Activated T-cell treated with anti-CD3 and anti-CD28 coated beads, Interleukin-2, amount 50 U/mL, for 4 hours (primary cell): ENCODE results near the gene TJP3. TPM values are rescaled to one million over a fixed set of nuclear protein-coding genes. Genes with fewer than 3 reads are reported as not detected.

Source experiments
- ATAC-seq, 2 donors: fragments of 200-7000 bp; cut with Tn5 transposase; one replicate each; pipeline ENCODE4 v1.10.0; 2021
- DNase-seq: peaks from one replicate; pipeline ENCODE4 v3.0.0-alpha.2; 2020
- H3K27me3 Mint-ChIP-seq: one replicate; pipeline ENCODE4 v1.8.0; 2021; ENCODE audit warnings: low read depth, mixed read lengths
- H3K36me3 Mint-ChIP-seq: one replicate; pipeline ENCODE4 v1.8.0; 2022; ENCODE audit warnings: mixed read lengths; ENCODE audit not compliant: insufficient read depth
- H3K4me1 Mint-ChIP-seq: one replicate; pipeline ENCODE4 v1.8.0; 2021; ENCODE audit warnings: low read depth, mixed read lengths
- H3K4me3 Mint-ChIP-seq: one replicate; pipeline ENCODE4 v1.8.0; 2021; ENCODE audit warnings: mild to moderate bottlenecking, moderate library complexity, mixed read lengths
- H3K9me3 Mint-ChIP-seq: one replicate; pipeline ENCODE4 v1.8.0; 2021; ENCODE audit warnings: mixed read lengths
- total RNA-seq, 3 donors: library from RNA; stranded (reverse); gene quantifications; one replicate each; pipeline ENCODE4 v1.2.1, GENCODE V29; 2021

TJP3 gene
- total RNA-seq, 3 donors from 2014 or later, result 0.61 to 1.1 (median 0.66) TPM

DNA sequence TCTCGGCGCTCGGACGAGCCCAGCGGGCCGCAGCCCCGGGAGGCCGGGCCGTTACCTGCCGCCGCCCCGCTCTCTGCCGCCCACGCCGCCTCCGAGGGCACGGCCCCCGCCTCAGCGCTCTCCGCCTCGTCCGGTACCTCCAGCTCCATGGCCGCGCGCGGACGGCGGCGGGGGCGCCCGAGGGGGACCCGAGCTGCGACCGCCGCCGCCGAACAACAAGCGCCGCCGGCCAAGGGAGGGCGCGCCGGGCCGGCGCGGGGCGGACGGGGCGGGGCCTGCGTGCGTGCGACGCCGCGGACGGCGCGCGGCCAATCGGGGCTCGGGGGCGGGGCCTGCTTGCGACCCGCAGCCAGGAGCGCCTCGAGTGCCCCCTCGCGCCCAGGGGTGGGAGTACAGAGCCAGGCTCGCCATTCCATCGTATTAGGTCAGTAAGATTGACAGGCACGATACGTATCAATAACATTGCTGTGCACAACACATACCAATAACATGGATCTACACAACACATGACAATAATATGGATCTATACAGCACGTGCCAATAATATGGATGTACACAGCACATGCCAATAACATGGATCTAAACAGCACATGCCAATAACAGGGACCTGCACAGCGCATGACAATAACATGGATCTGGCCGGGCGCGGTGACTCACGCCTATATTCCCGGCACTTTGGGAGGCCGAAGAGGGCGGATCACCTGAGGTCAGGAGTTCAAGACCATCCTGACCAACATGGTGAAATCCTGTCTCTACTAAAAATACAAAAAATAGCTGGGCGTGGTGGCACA is 7.7 kb upstream of the TJP3 start, which contains the start of gene PIP5K1C:
Gene PIP5K1C, minus strand, starts transcription at position 227 of the 791 bp plus-strand sequence. Its CDS starts 78 bp downstream, at position 149.
- Mint-ChIP-seq H3K4me1 (peaks cover 21% of the 10 kb centered on the region), H3K27me3 (no peaks in the 10 kb centered on the region)
- ATAC-seq, result peak; percentile 97 to 98

DNA sequence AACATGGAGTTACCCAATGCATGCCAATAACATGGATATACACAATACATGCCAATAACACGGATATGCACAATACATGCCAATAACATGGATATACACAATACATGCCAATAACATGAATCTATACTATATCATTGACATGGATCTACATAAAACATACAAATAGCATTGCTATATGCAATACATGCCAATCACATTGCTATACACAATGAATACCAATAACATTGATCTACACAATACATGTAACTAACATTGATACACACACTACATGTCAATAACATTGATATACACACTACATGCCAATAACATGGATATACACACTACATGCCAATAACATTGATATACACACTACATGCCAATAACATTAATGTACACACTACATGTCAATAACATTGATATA is 7.0 kb upstream of the TJP3 start:
- Mint-ChIP-seq H3K4me3 (peak overlapping the region; percentile 66), H3K9me3 (no peaks in the 10 kb centered on the region), H3K36me3 (no peaks in the 10 kb centered on the region), H3K4me1 (peaks cover 22% of the 10 kb centered on the region), H3K27me3 (no peaks in the 10 kb centered on the region)
- DNase-seq, result no peak
- ATAC-seq, result no peak

More for the DNA sequence above, 7.7 kb upstream of the TJP3 start, which contains the start of gene PIP5K1C:
- DNase-seq, result peak; percentile 94
- H3K36me3 Mint-ChIP-seq, result no peaks in the 10 kb centered on the region
- no peaks in the 10 kb centered on the region for H3K9me3 Mint-ChIP-seq
- peak within 1 kb of the TSS; percentile 90 for H3K4me3 Mint-ChIP-seq

DNA sequence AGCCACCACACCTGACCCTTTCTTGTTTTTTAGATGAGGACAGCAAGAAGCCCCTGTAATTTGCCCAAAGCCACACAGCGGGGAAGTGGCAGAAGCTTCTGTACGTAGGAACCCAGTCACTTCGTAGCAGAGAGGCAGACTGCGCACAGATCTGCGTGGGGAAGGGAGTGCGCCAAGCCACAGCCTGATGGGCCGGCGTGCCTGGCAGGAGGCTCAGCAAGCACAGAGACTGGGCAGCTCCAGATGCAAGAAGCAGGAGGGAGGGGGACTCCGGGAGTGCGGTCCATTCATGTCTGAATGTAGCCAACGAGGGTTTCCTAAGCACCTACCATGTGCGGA is 347 bp upstream of the TJP3 start:
- Mint-ChIP-seq H3K4me1 (peaks cover 2% of the 10 kb centered on the region), H3K4me3 (no peak overlapping the region), H3K9me3 (no peaks in the 10 kb centered on the region), H3K36me3 (no peaks in the 10 kb centered on the region), H3K27me3 (peaks cover 4% of the 10 kb centered on the region)
- DNase-seq, result no peak
- no peak for ATAC-seq

DNA sequence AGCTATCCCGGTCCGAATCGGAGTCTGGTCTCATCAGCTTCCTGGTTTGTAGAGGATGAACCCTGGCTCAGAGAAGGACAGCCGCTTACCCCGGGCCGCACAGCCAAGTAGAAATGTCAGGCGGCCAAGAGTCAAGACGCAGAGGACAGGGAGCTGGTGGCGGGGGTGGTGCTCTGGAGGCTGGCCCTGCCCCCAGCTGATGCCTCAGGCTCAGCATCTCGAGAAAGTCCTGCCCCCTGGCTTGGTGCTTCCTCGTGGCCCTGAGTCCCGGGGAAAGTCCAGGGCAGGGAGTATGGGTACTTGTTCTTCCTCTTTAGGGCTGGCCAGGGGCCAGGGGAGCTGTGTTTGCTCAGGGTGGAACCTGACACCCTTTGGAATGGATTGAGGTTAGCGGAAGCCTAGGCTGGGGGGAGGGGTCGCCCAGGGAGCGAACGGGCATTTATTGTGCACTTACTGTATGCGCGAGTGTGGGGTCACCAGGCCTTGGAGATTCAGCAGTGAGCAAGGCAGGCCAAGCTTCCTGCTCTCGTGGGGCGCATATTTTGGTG is 2.2 kb downstream of the TJP3 start:
- Mint-ChIP-seq H3K4me1 (peaks cover 7% of the 10 kb centered on the region), H3K4me3 (peak overlapping the region; percentile 2), H3K27me3 (peaks cover 4% of the 10 kb centered on the region), H3K9me3 (no peaks in the 10 kb centered on the region), H3K36me3 (no peaks in the 10 kb centered on the region)
- no peak for ATAC-seq
- DNase-seq, result no peak

- H3K4me3 Mint-ChIP-seq, result no peak overlapping the region
- H3K36me3 Mint-ChIP-seq, result no peaks in the 10 kb centered on the region
- H3K9me3 Mint-ChIP-seq, result no peaks in the 10 kb centered on the region
- H3K27me3 Mint-ChIP-seq, result peaks cover 4% of the 10 kb centered on the region
- ATAC-seq, result no peak
- no peak for DNase-seq
- peaks cover 5% of the 10 kb centered on the region for H3K4me1 Mint-ChIP-seq
Observed at GRCh38 chr19:3712663-3713611, 4.8 kb downstream of the TJP3 start.

DNA sequence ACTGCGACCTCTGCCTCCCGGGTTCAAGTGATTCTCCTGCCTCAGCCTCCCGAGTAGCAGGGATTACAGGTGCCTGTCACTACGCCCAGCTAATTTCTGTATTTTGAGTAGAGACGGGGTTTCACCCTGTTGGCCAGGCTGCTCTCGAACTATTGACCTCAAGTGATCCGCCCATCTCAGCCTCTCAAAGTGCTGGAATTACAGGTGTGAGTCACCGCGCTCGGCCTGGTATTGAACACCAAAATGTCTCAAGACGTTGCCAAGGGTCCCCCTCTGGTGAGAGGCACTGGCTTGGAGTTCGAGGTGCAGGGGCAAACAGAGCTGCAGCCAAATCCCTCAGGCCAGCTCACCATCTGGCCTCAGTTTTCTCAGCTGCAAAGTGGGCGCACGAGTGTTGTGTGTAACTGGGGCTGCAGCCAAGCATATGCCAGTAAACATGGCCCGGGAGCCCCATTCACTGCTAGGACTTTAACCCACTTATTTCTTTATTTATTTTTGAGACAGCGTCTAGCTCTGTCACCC is 8.0 kb downstream of the TJP3 start:
- Mint-ChIP-seq H3K36me3 (no peaks in the 10 kb centered on the region), H3K9me3 (no peaks in the 10 kb centered on the region), H3K4me3 (no peak overlapping the region), H3K4me1 (peaks cover 11% of the 10 kb centered on the region), H3K27me3 (peaks cover 3% of the 10 kb centered on the region)
- ATAC-seq (no peak), DNase-seq (no peak)

DNA sequence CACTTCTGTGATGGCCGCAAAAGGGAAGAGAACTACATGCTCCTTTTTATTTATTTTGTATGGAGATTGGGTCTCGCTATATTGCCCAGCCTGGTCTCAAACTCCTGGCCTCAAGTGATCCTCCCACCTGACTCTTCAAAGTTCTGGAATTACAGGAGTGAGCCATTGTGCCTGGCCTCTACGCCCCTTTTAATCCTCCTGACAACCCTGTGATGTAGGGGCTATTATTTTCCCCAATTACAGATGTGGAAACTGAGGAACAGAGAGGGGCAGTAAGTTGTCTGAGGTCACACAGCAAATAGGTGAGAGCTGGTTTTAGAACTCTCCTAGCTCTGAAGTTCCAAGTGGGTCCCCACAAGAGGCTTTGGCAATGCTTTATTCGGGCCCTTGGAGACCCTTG is 11.7 kb downstream of the TJP3 start:
- ATAC-seq, result no peak
- Mint-ChIP-seq H3K9me3 (no peaks in the 10 kb centered on the region), H3K36me3 (no peaks in the 10 kb centered on the region), H3K27me3 (peaks cover 6% of the 10 kb centered on the region), H3K4me3 (no peak overlapping the region), H3K4me1 (peaks cover 16% of the 10 kb centered on the region)
- DNase-seq, result no peak

GRCh38 chr19:3720349-3720917 is 12.2 kb downstream of the TJP3 start:
- Mint-ChIP-seq H3K36me3 (no peaks in the 10 kb centered on the region), H3K4me1 (peaks cover 16% of the 10 kb centered on the region), H3K4me3 (no peak overlapping the region), H3K27me3 (peaks cover 6% of the 10 kb centered on the region), H3K9me3 (no peaks in the 10 kb centered on the region)
- DNase-seq, result no peak
- ATAC-seq, result no peak

DNA sequence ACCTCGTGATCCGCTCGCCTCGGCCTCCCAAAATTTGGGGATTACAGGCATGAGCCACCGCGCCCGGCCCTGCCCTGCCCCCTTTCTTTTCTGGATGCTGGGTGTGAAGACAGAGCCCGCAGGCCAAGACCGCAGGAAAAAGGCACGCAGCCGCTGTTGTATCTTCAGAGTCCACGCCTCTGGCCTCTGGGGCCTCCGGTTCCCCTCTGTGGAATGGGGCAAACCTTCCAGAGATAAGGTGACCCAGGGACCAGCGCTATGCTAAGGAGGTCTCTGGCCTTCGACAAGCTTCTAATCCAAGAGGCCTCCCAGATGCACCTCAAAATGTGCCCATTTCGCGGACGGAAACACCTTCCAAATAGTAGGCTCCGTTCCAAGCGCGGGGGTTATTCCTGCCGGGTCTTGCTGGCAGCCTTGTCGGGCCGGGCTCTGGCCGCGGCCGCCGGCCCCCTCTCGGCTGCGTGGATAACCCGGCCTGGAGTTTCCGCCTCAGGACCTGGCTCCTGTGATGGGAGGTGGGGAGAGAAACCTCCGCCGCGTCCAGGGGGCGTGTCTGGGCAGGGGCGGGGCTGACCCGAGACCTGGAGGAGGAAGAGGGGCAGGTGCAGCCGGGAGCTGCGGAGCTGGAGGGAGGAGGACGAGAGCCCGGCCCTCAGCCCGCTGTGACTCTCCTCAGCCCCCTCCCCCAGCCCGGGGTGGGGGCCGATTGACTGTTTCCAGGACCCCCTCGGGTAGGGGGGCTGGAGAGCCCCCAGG is 13.1 kb downstream of the TJP3 start:
- Mint-ChIP-seq H3K4me3 (peak overlapping the region; percentile 69), H3K27me3 (peaks cover 6% of the 10 kb centered on the region), H3K36me3 (no peaks in the 10 kb centered on the region), H3K4me1 (peaks cover 16% of the 10 kb centered on the region), H3K9me3 (no peaks in the 10 kb centered on the region)
- ATAC-seq, result peak; percentile 92 to 94
- DNase-seq, result peak; percentile 82

DNA sequence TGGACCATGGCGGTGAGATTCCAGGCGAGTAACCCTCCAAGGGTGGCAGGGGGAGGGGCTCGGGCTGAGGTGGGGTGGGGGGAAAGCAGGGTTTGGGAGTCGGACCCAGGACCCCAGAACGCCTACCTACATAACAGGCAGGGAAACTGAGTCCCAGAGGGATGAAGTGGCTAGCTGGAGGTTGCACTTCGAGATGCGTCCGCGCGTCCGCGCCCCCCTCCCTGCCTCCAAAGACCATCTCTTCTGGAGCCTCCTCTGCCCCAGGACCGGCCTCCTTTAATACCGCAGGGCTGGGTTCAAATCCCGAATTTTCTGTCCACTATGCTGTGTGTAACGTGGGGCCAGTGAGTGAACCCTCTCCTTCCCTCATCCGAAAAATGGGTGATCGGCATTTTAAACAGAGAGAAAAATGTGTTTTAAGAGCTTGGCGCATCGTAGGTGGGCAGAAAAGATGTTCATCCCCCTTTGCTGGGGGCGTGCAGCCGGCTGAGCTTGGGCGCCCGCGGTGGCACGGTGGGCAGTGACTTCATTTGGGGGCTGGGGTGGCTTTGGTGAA is 13.8 kb downstream of the TJP3 start:
- Mint-ChIP-seq H3K4me1 (peaks cover 16% of the 10 kb centered on the region), H3K9me3 (no peaks in the 10 kb centered on the region), H3K27me3 (peaks cover 6% of the 10 kb centered on the region), H3K4me3 (peak overlapping the region; percentile 69), H3K36me3 (no peaks in the 10 kb centered on the region)
- DNase-seq, result no peak
- no peak for ATAC-seq

DNA sequence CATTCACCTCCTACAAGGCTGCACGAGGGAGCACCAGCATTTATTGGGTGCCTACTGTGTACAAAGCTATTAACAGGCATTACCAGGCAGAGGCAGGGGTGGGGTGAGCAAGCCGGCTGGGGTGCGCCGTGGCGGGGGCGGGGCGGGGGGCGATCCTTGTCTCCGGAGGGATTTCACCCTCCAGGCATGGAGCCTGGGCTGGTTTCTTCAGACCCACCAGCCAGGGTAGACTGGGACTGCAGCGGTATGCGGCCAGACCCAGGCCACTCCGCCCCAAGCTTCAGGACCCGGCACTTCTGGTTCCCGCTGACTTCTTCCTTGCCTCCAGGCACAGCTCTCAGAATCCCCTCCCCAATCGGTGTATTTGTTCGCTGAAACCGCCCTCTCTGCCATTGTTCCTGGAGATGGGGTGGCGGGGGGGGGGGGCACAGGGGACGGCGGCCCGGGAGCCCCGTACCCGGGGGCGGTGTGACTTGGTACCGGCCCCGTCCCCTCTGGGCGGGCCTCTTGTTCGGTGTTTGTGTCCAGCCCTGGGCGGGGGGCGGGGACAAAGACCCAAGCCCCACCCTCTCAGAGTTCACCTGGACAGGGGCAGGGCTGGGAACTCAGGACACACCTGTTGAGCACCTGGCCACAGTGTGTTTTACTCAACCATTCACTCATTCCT is 14.4 kb downstream of the TJP3 start:
- Mint-ChIP-seq H3K27me3 (peaks cover 6% of the 10 kb centered on the region), H3K36me3 (no peaks in the 10 kb centered on the region), H3K4me1 (peaks cover 16% of the 10 kb centered on the region), H3K4me3 (peak overlapping the region; percentile 69), H3K9me3 (no peaks in the 10 kb centered on the region)
- ATAC-seq, result no peak
- DNase-seq, result no peak

GRCh38 chr19:3723110-3723488 is 14.9 kb downstream of the TJP3 start:
- DNase-seq (no peak), ATAC-seq (no peak)
- no peaks in the 10 kb centered on the region for H3K36me3 Mint-ChIP-seq
- H3K4me3 Mint-ChIP-seq, result no peak overlapping the region
- H3K27me3 Mint-ChIP-seq, result peaks cover 6% of the 10 kb centered on the region
- H3K4me1 Mint-ChIP-seq, result peaks cover 16% of the 10 kb centered on the region
- no peaks in the 10 kb centered on the region for H3K9me3 Mint-ChIP-seq

- H3K27me3 Mint-ChIP-seq, result peaks cover 6% of the 10 kb centered on the region
- DNase-seq (no peak), ATAC-seq (no peak)
- H3K36me3 Mint-ChIP-seq, result no peaks in the 10 kb centered on the region
- H3K9me3 Mint-ChIP-seq, result no peaks in the 10 kb centered on the region
- peaks cover 16% of the 10 kb centered on the region for H3K4me1 Mint-ChIP-seq
- H3K4me3 Mint-ChIP-seq, result no peak overlapping the region
Observed at GRCh38 chr19:3723883-3724282, 15.7 kb downstream of the TJP3 start.
